Bronchial epithelial cell (primary cell): ENCODE data around the gene ASXL2. TPM values are rescaled to one million over a fixed set of nuclear protein-coding genes. Genes with fewer than 3 reads are reported as not detected.
"Not testable (repeated sequence)": the region's sequence is repeated elsewhere in the genome, so short reads cannot be mapped to it uniquely, and the experiment has no call there.

ENCODE experiments used
- DNase-seq: peaks from one replicate; pipeline ENCODE4 v3.0.0-alpha.2; 2010; ENCODE audit warnings: low read depth
- FAIRE-seq: peaks from 2 replicates; lab custom pipeline; 2011; peaks lifted over from hg19 to GRCh38; lab: Jason Lieb, UNC
- H3K27me3 ChIP-seq: 2 replicates; pipeline ENCODE4 v1.5.1; 2011; ENCODE audit warnings: low read length; ENCODE audit not compliant: control insufficient read depth, insufficient read depth
- H3K36me3 ChIP-seq: 2 replicates; pipeline ENCODE4 v1.5.1; 2011; ENCODE audit warnings: low read length; ENCODE audit not compliant: control insufficient read depth, insufficient read depth
- H3K4me3 ChIP-seq: 2 replicates; pipeline ENCODE4 v1.5.1; 2011; ENCODE audit warnings: mild to moderate bottlenecking, low read depth, low read length, control low read depth
- total RNA-seq: library from RNA; depleted of rRNA; stranded (reverse); fragments of >200 nt; gene quantifications from 2 replicates; pipeline ENCODE4 v1.2.1, GENCODE V29; 2014
- TF ChIP-seq, protein P1 (sequence below): IDR thresholded peaks from 2 replicates; pipeline ENCODE4 v1.5.1; 2011; ENCODE audit warnings: mild to moderate bottlenecking, moderate library complexity, low read length, control low read depth, inconsistent platforms; ENCODE audit not compliant: insufficient read depth, severe bottlenecking

The ASXL2 gene
- total RNA-seq, 1 donor from 2014 or later: 4.2 TPM

GRCh38 chr2:25833566-25833965 is 44.7 kb downstream of the ASXL2 start:
- no peak for FAIRE-seq
- Histone ChIP-seq H3K4me3 (no peak overlapping the region), H3K36me3 (no peaks in the 10 kb centered on the region), H3K27me3 (no peaks in the 10 kb centered on the region)
- no peak for DNase-seq
- TF ChIP-seq, protein P1, sequence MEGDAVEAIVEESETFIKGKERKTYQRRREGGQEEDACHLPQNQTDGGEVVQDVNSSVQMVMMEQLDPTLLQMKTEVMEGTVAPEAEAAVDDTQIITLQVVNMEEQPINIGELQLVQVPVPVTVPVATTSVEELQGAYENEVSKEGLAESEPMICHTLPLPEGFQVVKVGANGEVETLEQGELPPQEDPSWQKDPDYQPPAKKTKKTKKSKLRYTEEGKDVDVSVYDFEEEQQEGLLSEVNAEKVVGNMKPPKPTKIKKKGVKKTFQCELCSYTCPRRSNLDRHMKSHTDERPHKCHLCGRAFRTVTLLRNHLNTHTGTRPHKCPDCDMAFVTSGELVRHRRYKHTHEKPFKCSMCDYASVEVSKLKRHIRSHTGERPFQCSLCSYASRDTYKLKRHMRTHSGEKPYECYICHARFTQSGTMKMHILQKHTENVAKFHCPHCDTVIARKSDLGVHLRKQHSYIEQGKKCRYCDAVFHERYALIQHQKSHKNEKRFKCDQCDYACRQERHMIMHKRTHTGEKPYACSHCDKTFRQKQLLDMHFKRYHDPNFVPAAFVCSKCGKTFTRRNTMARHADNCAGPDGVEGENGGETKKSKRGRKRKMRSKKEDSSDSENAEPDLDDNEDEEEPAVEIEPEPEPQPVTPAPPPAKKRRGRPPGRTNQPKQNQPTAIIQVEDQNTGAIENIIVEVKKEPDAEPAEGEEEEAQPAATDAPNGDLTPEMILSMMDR: no peak

DNA sequence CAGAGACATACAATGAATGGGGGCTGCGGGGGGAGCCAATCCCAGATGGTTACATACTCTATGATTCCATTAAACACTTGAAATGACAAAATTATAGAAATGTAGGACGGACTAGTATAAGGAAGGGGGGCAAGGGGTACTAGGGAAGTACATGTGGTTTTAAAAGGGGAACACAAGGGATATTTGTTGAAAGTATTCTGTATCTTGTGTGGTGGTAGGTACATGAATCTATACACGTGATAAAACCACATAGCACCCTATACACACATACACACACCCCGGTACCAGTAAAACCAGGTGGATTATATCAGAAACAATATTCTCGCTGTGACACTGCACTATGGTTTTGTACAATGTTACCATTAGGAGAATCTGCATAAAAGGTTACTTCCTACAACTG is 45.4 kb downstream of the ASXL2 start:
- Histone ChIP-seq H3K4me3 (no peak overlapping the region), H3K36me3 (no peaks in the 10 kb centered on the region), H3K27me3 (no peaks in the 10 kb centered on the region)
- TF ChIP-seq, protein P1: no peak
- no peak for FAIRE-seq
- DNase-seq: no peak

- no peak overlapping the region for H3K4me3 ChIP-seq
- H3K36me3 ChIP-seq: no peaks in the 10 kb centered on the region
- TF ChIP-seq, protein P1: no peak
- no peak for FAIRE-seq
- DNase-seq: no peak
- H3K27me3 ChIP-seq: no peaks in the 10 kb centered on the region
Observed at GRCh38 chr2:25831746-25832449, 46.4 kb downstream of the ASXL2 start.

GRCh38 chr2:25829828-25830227 is 48.5 kb downstream of the ASXL2 start:
- no peaks in the 10 kb centered on the region for H3K36me3 ChIP-seq
- no peak overlapping the region for H3K4me3 ChIP-seq
- H3K27me3 ChIP-seq: no peaks in the 10 kb centered on the region
- no peak for FAIRE-seq
- DNase-seq: no peak
- TF ChIP-seq, protein P1: no peak

- DNase-seq (no peak), FAIRE-seq (no peak)
- Histone ChIP-seq H3K27me3 (no peaks in the 10 kb centered on the region), H3K4me3 (no peak overlapping the region), H3K36me3 (no peaks in the 10 kb centered on the region)
- TF ChIP-seq, protein P1: no peak
Observed at GRCh38 chr2:25829377-25829704, 48.9 kb downstream of the ASXL2 start.

GRCh38 chr2:25828532-25829376 is 49.5 kb downstream of the ASXL2 start:
- H3K4me3 ChIP-seq, H3K27me3 ChIP-seq, FAIRE-seq, DNase-seq, H3K36me3 ChIP-seq: not testable (repeated sequence)
